DMS 273 treated with DMSO at 0.1 percent for 48 hours (cell line): Measurements from ENCODE around the gene SUCLA2.
A peak's percentile ranks its signal among the peaks of the same experiment; 100 is the strongest.

ENCODE experiments used
- DNase-seq: peaks from one replicate; lab custom pipeline; 2025; lab: John Stamatoyannopoulos, UW

Gene SUCLA2

DNA sequence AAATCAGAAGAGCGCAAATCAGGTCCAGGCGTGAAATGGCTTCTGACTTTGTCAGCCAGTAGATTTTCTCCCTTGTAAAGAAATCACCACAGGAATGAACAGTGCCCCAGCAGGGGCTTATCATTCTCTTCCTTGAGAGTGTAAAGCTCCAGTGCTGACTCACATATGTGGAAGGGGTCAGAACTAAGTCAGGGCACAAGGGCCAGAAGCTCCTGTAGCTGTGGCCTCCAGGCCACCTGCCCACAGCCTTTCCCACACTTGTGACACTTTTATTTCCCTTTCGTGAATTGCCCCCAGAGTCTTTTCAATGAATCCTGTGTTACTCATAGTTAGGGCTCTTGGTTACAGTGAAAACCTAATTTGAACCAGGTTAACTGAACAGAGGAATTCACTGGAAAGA, 99.6 kb downstream of the SUCLA2 start:
- DNase-seq, result no peak

DNA sequence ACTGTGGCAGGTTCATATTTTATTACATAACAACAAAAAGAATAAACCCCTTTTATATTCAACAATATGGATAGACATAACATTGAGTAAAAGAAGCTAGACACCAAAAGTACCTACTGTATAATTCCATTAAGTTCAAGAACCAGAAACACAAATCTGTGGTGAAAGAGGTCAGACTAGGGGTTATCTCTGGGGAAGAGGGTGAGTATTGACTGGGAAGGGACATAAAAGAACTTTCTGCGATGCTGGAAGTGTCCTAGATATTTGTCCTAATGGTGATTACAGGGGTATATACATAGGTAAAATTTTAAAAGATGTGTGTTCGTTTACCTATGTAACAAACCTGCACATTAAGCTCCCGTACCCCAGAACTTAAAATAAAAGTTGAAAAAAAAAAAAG, 103.0 kb downstream of the SUCLA2 start:
- DNase-seq, result no peak

DNA sequence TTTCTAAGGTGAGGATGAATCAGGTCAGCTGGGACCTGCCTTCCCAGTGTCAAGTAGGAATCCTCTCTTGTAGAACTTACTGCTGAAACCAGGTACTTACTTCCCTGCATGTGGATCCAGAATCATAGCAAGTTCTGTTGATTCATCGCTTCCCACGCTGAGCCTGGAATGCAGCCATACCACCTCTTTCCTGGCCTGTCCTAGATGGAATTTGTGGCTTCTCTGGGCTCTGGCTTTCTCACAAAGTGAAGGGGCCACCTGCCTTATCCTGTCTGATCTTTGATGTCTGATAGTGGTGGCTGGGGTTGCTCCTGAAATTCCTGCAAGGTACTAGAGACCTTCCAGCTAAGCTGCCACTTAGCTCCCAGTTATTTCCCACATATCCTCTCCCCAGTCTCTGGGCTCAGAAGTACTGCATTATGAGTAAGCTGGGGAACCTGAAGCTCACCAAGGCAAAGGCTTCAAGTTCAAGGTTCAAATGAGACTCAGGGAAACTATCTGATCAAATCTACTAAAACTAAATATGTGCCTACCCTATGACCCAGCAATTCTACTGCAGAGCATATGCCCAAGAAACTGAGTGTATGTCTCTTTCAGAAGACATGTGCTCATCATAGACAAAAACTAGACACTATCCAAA, 103.5 kb downstream of the SUCLA2 start:
- no peak for DNase-seq

DNA sequence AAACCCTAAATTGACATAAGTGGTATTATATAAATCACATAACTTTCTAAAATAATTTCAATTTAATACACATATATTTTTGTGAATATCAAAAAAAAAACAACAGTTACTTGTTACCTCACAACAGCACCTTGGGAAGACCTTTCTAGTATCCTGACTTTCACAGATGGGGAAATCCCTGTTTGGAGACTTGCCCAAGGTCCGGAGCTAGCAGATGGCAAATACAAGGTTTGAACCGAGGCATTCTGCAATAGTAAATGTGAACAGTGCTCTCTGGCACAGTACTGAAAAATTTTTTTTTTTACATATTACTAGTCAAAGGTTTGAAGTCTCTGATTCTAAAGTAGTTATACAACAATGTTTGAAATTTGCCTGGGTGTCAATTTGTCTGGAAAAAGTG, 104.5 kb downstream of the SUCLA2 start:
- DNase-seq, result peak; percentile 22

DNA sequence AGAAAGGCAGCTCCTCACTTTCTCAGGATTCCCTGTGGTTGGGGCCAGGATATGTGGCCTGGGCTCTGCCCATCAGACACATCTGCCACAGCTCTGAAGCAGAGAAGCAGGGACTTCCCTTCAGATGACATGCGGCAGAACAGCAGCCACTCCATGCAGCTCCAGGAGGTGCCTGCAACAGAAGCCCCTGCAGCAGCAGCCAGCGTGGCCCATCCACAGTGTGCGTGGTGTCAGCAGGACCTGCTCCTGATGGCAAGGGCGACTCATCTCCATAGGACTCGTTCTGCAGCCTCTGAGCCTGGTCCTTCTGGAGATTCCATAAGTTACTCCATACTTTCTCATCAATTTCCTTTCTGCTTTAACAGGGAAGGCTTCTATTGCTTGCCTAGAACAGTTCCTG, 105.0 kb downstream of the SUCLA2 start:
- DNase-seq, result no peak

DNA sequence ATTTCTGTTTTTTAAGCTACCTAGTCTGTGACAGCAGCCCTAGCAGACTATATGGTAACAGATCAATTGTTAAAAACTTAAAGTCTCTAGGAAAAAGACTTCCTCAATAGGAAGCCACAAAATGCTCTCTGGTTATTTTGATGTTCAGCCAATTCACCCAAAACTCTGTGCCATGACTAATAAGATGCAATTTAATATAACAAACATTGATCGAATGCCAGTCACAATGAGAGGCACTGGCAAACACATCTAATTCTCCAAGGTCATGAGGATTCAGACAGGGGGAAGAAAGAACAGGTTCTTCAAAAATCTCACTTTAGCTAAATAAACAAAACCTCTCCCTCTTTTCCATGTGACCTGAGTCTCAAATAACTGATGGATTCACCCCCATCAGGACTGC, 107.5 kb downstream of the SUCLA2 start:
- DNase-seq, result no peak
